ENCODE measurements around the gene PRDM12.

DNA sequence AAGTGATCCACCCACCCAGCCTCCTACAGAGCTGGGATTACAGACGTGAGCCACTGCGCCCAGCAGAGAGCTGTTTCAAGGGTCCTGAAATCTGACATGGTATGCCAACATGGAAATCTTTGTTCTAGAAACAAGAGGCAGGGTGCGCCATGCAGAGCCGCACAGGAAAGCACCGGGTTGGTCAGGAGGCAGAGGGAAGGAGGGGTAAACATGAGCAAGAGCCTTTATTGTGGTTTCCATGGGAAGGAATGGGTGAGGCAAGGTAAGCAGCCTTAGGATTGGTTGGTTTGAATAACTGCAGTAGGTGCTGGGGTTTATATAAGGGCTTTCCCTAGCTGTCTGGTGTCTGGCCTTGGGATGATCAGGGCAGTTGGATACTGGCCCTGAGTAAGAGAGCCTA is 23.7 kb downstream of the PRDM12 start:
- TF ChIP-seq EZH2 (IDR thresholded peaks at IDR 0.05; ENCODE audit: low read length) (no peak), CTCF (optimal IDR thresholded peaks at IDR 0.05 in 1 of 3, IDR thresholded peaks at IDR 0.05 in 1 of 3, conservative IDR thresholded peaks at IDR 0.05 in 1 of 3; ENCODE audit: extremely low read depth in 1 of 3, insufficient read depth in 2 of 3, low read length in 3 of 3) (no peak)
